ENCODE measurements around the gene GAA. TPM values are rescaled to one million over a fixed set of nuclear protein-coding genes. Genes with fewer than 3 reads are reported as not detected.
"Not testable (repeated sequence)": the region's sequence is repeated elsewhere in the genome, so short reads cannot be mapped to it uniquely, and the experiment has no call there.

GAA gene
- total RNA-seq, 1 donor from 2014 or later: 117 TPM

- DNase-seq (ENCODE audit: low read depth): no peak
These were observed 18.2 kb upstream of the GAA start for GRCh38 chr17:80083136-80083661.

GRCh38 chr17:80084773-80085172 lies 16.6 kb upstream of the GAA start:
- no peak for DNase-seq (ENCODE audit: low read depth)

DNA sequence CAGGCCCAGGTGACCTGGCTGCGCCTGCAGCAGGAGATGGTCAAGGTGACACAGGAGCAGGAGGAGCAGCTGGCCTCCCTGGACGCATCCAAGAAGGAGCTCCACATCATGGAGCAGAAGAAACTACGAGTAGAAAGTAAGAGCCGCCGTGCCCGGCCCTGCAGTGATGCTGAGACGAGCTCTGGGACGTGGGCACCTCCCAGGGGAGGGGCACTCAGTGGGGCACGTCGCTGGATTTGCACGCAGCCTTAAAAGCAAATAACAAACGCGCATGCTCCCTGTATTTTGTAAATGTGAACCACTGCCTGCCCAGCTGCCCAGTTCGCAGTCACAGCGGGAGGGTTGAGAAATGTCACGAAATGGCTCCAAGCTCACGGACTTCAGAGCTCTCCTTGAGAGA lies 15.3 kb upstream of the GAA start:
- DNase-seq (ENCODE audit: low read depth): no peak

- no peak for DNase-seq (ENCODE audit: low read depth)
These were observed 14.8 kb upstream of the GAA start for GRCh38 chr17:80086616-80087015.

DNA sequence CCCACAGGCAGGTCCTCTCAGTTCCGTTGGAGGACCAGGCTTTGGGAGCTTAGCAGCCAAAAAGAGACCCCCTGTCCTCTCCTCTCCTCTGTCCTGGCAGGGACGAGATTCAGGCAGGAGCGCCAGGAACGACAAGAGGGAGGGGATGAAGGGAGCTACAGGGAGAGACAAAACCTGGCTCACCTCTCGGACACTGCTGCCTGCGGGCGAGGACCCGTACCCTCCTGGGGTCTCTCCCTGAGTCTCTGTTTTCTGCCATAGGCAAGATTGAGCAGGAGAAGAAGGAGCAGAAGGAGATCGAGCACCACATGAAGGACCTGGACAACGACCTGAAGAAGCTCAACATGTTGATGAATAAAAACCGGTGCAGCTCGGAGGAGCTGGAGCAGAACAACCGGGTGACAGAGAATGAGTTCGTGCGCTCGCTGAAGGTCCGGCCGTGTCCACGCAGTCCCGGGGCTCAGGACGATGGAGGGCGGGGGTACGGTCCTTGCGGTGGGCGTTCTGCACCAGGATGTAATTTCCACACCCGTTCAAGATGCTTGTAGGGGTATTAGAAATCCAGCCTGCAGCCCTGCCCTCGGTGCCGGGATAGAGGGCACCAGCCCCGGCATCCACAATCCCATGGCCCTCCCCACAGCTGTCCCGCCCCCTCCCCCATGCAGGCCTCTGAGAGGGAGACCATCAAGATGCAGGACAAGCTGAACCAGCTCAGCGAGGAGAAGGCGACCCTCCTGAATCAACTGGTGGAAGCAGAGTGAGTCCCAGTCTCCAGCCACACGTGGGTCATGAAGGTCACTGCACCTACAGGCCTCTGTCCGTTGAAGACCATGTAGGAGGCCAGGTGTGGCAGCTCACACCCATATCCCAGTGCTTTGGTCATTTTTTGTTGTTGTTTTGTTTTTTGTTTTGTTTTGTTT lies 13.8 kb upstream of the GAA start:
- no peak for DNase-seq (ENCODE audit: low read depth)

DNA sequence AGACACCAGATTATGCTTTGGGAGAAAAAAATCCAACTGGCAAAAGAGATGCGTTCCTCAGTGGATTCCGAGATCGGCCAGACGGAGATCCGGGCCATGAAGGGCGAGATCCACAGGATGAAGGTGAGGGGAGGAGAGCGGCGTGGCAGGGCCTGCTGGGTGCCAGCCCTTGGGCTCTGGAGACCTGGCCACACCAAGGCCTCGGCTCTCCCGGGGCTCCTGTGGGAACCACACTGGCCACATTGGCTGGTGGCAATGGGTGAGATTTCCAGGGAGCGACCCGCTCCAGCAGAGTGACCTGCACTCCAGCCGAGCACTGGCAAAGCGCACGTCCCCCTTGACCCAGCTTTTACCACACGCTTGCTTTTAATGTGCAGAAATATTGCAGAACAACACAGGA lies 11.6 kb upstream of the GAA start:
- no peak for DNase-seq (ENCODE audit: low read depth)

DNA sequence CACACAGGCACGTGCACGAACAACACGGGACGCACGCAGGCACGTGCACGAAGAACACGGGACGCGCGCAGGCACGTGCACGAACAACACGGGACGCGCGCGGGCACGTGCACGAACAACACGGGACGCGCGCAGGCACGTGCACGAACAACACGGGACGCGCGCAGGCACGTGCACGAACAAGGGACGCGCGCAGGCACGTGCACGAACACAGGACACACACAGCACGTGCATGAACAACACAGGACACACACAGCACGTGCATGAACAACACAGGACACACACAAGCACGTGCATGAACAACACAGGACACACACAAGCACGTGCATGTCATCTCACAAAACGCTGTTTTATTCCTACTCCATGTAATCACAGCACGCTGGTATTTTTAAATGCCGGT lies 11.2 kb upstream of the GAA start:
- not testable (repeated sequence) for DNase-seq (ENCODE audit: low read depth)

DNA sequence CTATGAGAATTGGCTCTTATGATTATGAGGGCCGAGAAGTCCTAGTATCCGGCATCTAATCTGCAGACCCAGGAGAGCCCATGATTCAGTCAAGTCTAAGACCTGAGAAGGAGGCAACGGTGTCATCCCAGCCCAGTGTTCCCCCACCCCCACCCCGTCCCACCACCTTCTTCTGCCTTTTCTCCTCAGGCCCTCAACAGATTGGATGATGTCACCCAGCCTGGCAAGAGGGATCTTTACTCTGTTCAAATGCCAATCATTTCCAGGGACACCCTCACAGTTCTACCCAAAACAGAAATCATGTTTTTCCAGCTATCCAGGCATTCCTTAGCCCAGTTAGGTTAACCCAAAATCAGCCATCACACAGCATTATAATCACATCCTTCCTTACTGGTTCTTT lies 10.0 kb upstream of the GAA start:
- no peak for DNase-seq (ENCODE audit: low read depth)

- DNase-seq (ENCODE audit: low read depth): no peak
These were observed 8.4 kb upstream of the GAA start for GRCh38 chr17:80092959-80093358.

GRCh38 chr17:80095038-80095843 lies 6.1 kb upstream of the GAA start:
- no peak for DNase-seq (ENCODE audit: low read depth)

- no peak for DNase-seq (ENCODE audit: low read depth)
These were observed 5.4 kb upstream of the GAA start for GRCh38 chr17:80095844-80096475.

GRCh38 chr17:80096561-80097021 lies 4.8 kb upstream of the GAA start:
- no peak for DNase-seq (ENCODE audit: low read depth)

DNA sequence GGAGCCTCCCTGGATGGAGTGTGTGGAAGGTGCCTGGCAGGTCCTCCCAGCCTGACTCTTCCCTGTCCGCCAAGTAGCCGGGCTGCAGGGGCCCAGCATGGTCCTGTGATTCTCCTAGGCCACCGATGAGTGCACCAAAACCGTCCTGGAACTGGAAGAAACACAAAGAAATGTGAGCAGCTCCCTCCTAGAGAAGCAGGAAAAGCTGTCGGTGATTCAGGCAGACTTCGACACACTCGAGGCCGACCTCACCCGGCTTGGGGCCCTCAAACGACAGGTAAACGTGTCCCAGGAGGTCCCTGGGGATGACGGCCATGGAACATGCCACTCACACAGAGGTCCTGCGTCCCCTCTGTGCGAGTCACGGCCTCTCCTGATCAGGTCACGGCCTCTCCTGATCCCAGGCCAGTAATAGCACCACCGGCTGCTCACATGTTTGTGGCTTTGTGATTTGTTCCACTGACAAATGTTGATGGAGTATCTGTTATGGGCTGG lies 4.2 kb upstream of the GAA start:
- DNase-seq (ENCODE audit: low read depth): no peak

DNA sequence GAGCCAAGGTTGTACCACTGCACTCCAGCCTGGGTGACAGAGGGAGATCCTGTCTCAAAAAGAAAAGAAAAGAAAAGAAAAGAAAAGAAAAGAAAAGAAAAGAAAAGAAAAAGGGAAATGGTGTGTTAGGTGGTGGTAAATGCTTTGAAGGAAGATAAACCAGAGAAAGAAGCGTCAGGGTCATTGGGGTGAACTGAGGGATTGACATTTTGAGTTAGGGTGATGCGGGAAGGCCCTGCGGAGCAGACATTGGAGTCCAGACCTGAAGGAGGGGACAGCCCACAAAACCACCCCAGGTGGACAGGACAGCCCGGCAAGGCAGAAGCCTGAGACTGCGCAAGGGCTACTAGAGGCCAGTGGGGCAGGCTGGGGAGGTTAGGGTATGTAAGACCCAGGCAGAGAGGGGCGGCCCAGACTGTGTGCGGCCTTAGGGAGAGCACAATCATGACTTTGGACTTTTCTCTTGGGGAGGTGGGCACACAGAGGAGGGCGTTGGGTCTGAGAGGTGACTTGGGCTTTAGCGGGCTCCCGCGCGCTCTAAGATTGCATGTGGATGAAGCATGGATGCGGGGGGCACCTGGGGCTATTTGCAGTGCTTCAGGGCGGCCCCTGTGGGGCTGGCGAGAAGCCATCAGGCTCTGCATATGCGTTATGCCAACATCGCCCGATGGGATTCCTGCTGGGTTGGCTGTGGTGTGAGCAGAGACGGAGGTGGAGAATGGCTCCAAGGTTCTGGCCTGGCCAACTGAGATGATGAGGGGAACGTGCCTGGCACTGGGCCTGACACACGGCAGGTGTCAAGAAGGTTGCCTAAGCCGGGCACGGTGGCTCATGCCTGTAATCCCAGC lies 3.3 kb upstream of the GAA start:
- no peak for DNase-seq (ENCODE audit: low read depth)

- no peak for DNase-seq (ENCODE audit: low read depth)
These were observed 1.9 kb upstream of the GAA start for GRCh38 chr17:80099291-80100034.

DNA sequence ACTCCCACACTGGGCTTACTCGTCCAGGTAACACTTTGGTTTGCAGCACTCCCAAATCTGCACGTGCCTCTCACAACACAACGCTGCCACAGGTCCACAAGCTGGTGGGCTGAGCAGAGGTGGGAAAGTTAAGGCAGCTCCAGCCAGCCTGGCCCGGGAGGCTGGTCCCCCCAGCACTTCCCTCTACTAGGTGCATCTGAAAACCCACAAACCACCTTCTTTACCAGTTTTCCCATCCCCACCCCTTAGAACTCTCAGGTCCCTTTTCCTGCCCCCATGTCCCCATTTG lies 1.4 kb upstream of the GAA start:
- DNase-seq (ENCODE audit: low read depth): no peak

DNA sequence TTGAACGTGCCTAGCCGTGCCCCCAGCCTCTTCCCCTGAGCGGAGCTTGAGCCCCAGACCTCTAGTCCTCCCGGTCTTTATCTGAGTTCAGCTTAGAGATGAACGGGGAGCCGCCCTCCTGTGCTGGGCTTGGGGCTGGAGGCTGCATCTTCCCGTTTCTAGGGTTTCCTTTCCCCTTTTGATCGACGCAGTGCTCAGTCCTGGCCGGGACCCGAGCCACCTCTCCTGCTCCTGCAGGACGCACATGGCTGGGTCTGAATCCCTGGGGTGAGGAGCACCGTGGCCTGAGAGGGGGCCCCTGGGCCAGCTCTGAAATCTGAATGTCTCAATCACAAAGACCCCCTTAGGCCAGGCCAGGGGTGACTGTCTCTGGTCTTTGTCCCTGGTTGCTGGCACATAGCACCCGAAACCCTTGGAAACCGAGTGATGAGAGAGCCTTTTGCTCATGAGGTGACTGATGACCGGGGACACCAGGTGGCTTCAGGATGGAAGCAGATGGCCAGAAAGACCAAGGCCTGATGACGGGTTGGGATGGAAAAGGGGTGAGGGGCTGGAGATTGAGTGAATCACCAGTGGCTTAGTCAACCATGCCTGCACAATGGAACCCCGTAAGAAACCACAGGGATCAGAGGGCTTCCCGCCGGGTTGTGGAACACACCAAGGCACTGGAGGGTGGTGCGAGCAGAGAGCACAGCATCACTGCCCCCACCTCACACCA lies 724 bp downstream of the GAA start:
- DNase-seq (ENCODE audit: low read depth): peak; percentile 49

GRCh38 chr17:80102664-80103448 lies 1.5 kb downstream of the GAA start:
- no peak for DNase-seq (ENCODE audit: low read depth)
